Heart left ventricle (tissue), 16 donors: Measurements from ENCODE around the gene IGF1R. TPM values are rescaled to one million over a fixed set of nuclear protein-coding genes. Genes with fewer than 3 reads are reported as not detected.

Experiments used
- ATAC-seq, 4 donors: fragments of 200-7000 bp; cut with Tn5 transposase; one replicate each; pipeline ENCODE4 v1.9.1; 2020 to 2022; ENCODE audit warnings: moderate library complexity in 4 of 4, mild to moderate bottlenecking in 3 of 4, moderate number of reproducible peaks in 1 of 4
- DNase-seq, 5 donors: peaks; one replicate each; pipeline ENCODE4 v3.0.0-alpha.2; 2020
- H3K27ac ChIP-seq, 12 donors: fragments of 200-600 bp; sonication (generic) in 4 of 12; one replicate each; pipeline versions ENCODE4 v1.5.0 to v1.8.0; 2016 to 2022; ENCODE audit warnings: mild to moderate bottlenecking in 2 of 12
- H3K27me3 ChIP-seq, 9 donors: fragments of 200-600 bp; sonication (generic) in 2 of 9; one replicate each; pipeline versions ENCODE4 v1.5.1 to v1.8.0; 2016 to 2022; ENCODE audit warnings: mild to moderate bottlenecking in 3 of 9
- H3K36me3 ChIP-seq, 9 donors: fragments of 200-600 bp; sonication (generic) in 2 of 9; one replicate each; pipeline versions ENCODE4 v1.5.0 to v1.8.0; 2018 to 2022; ENCODE audit warnings: mild to moderate bottlenecking in 2 of 9
- H3K4me1 ChIP-seq, 12 donors: fragments of 200-600 bp; sonication (generic) in 4 of 12; one replicate each; pipeline versions ENCODE4 v1.5.0 to v1.8.0; 2016 to 2022; ENCODE audit warnings: mild to moderate bottlenecking in 3 of 12
- H3K4me3 ChIP-seq, 12 donors: fragments of 200-600 bp; sonication (generic) in 4 of 12; one replicate each; pipeline versions ENCODE4 v1.5.0 to v1.8.0; 2017 to 2022; ENCODE audit warnings: mild to moderate bottlenecking in 9 of 12, moderate library complexity in 4 of 12
- H3K9me3 ChIP-seq, 12 donors: fragments of 200-600 bp; sonication (generic) in 4 of 12; one replicate each; pipeline versions ENCODE4 v1.5.0 to v1.8.0; 2016 to 2022; ENCODE audit warnings: mild to moderate bottlenecking in 1 of 12
- POLR2A ChIP-seq, 2 donors: fragments of 450-650 bp; IDR thresholded peaks; one replicate each; pipeline ENCODE4 v1.6.1; 2017; ENCODE audit warnings: antibody characterized with exemption in 2 of 2, mild to moderate bottlenecking in 2 of 2, moderate library complexity in 2 of 2
- WGBS, 4 donors: extraction: QIAGEN DNeasy Blood & Tissue Kit in 2 of 4; methylation state at CpG; one replicate each; pipeline versions ENCODE4 v1.1.5 to v1.1.7; 2013 to 2018; 5-methylcytosine and 5-hydroxymethylcytosine counted together
- intact Hi-C, 10 donors: fragments of 100-400 bp; cut with DNase I; formaldehyde crosslinking; loops; one replicate each; pipeline versions ENCODE4 v1.11.1 to v1.14.2; 2022
- polyA plus RNA-seq, 2 donors: library from polyadenylated mRNA; stranded (reverse); fragments of 200-250 nt; gene quantifications; one replicate each; pipeline ENCODE4 v1.2.3, GENCODE V29; 2013
- total RNA-seq, 9 donors: library from RNA; depleted of rRNA in 2 of 9; stranded (reverse); fragments of >200 nt in 2 of 9; fragmentation: NEBNext Ultra II Directional in 3 of 9; extraction: Animal tissue kit (Norgen Biotek cat#: 25700) in 3 of 9; gene quantifications; one replicate each; pipeline versions ENCODE4 v1.1.0 to v1.2.4, GENCODE V29; 2016 to 2023
- TF ChIP-seq, protein P1 (sequence below), 12 donors: fragments of 200-600 bp; sonication (generic) in 4 of 12; IDR thresholded peaks; one replicate each; pipeline versions ENCODE4 v1.5.0 to v1.8.0; 2018 to 2022; ENCODE audit warnings: antibody characterized with exemption in 12 of 12, mild to moderate bottlenecking in 5 of 12
- donor health status: ischemic (EF 13 %, LVEDD 7.1; RV severe dilation, severe dysfunction).
- donor health status: healthy with polysubstance abuse.
- donor health status: DM: no; HTN: yes; CAD: no.
- donor health status: DM: no; HTN: no; CAD: no.
- donor health status: ischemic (EF 25% LVEDD 6.9; RV normal size, moderate dysfunction).
- donor health status: ischemic (EF 25% LVEDD 5.7; RV mildly dilated, moderate dysfunction).
- donor health status: healthy.
- donor health status: DM: yes; HTN: yes; CAD: no.
- donor health status: ischemic (EF 35%, LVEDD 5.7; RV mildly dilated, moderate dysfunction).
- donor health status: nonischemic (EF 11% LVEDD 7.7; RV severe dilation, severe dysfunction).
- donor health status: DM: yes; HTN: yes; CAD: no.
- donor health status: PGD.
- donor health status: ischemic (EF 29% LVEDD 5.4; RV normal size, mild dysfunction).
- donor health status: nonischemic (EF 23%, LVEDD 6.1; RV moderate dilation, normal function).

Gene IGF1R
- total and polyA plus RNA-seq, 11 donors = 7.4 to 93.1 (median 40.5) TPM

DNA sequence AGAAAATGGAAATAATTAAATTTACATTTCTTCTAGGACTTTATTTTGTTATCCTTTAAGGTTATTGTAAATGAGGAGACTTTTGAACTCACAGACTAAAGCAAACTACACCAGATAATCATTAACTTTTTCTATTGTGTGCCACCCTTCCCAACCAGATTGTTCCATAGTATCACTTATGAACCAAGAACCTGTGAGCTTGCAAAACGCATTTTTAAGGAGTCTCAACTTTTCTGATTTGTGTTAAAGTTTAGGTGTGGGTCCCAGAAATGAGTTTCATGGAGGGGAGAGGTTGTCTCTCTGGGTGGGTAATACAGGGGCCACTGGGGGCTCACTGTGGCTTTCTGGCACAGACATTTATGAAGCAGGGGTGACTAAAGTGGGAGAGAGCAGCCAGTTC, 75.7 kb downstream of the IGF1R start:
- Histone ChIP-seq H3K36me3 (no peaks in the 10 kb centered on the region), H3K27me3 (no peaks in the 10 kb centered on the region), H3K4me1 (peaks cover 3 to 95% (median 61%) of the 10 kb centered on the region in 12 donors), H3K4me3 (no peak overlapping the region), H3K27ac (peak overlapping the region in 7 of 12 donors; percentile 15 to 93 (median 37)), H3K9me3 (no peaks in the 10 kb centered on the region)
- no peak for ATAC-seq
- TF ChIP-seq, protein P1, sequence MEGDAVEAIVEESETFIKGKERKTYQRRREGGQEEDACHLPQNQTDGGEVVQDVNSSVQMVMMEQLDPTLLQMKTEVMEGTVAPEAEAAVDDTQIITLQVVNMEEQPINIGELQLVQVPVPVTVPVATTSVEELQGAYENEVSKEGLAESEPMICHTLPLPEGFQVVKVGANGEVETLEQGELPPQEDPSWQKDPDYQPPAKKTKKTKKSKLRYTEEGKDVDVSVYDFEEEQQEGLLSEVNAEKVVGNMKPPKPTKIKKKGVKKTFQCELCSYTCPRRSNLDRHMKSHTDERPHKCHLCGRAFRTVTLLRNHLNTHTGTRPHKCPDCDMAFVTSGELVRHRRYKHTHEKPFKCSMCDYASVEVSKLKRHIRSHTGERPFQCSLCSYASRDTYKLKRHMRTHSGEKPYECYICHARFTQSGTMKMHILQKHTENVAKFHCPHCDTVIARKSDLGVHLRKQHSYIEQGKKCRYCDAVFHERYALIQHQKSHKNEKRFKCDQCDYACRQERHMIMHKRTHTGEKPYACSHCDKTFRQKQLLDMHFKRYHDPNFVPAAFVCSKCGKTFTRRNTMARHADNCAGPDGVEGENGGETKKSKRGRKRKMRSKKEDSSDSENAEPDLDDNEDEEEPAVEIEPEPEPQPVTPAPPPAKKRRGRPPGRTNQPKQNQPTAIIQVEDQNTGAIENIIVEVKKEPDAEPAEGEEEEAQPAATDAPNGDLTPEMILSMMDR (IDR thresholded peaks at IDR 0.05) = no peak
- no peak for TF ChIP-seq POLR2A (IDR thresholded peaks at IDR 0.05)
- no peak for DNase-seq
- WGBS, 4 donors = 92 to 97% (median 96%) methylated on average over 1 of the region's 1 CpG
- intact Hi-C loops = loop anchor here in 3 of 10 donors (5.0 to 10.0 kb wide), 2 partner anchors 47 to 49 kb away; no protein-coding TSS in a partner anchor

DNA sequence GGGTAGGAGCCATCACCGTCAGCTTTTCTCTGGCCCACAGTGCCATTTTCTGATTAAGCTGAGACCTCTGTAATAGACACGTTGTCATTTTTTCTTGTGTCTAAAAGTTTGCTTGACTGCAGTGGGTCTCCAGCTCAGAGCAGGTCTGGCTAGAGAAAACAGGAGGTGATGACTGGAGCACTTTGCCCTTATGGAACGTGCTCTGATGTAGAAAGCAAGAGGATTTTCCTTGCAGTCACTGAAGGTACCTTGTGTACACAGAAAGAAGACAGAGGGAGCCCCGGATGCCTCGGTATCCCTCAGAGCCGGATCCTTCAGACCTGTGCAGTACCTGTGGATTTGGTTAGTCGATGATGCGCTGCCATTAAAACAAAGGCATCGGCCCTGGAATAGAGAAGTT, 76.2 kb downstream of the IGF1R start:
- no peak for ATAC-seq
- DNase-seq = no peak
- Histone ChIP-seq H3K4me3 (no peak overlapping the region), H3K27me3 (no peaks in the 10 kb centered on the region), H3K4me1 (peaks cover 3 to 95% (median 60%) of the 10 kb centered on the region in 12 donors), H3K27ac (peak overlapping the region in 7 of 12 donors; percentile 15 to 93 (median 37)), H3K9me3 (no peaks in the 10 kb centered on the region), H3K36me3 (no peaks in the 10 kb centered on the region)
- intact Hi-C loops = loop anchor here in 3 of 10 donors (5.0 to 10.0 kb wide), 2 partner anchors 47 to 50 kb away; no protein-coding TSS in a partner anchor
- no peak for TF ChIP-seq POLR2A (IDR thresholded peaks at IDR 0.05)
- TF ChIP-seq, protein P1 (IDR thresholded peaks at IDR 0.05) = no peak
- 74 to 83% (median 82%) methylated on average over 9 of the region's 9 CpGs for WGBS, 4 donors

- Histone ChIP-seq H3K27ac (peak overlapping the region in 10 of 12 donors; percentile 3 to 95 (median 64)), H3K27me3 (no peaks in the 10 kb centered on the region), H3K4me1 (peaks cover 3 to 95% (median 66%) of the 10 kb centered on the region in 12 donors), H3K4me3 (no peak overlapping the region), H3K36me3 (no peaks in the 10 kb centered on the region), H3K9me3 (no peaks in the 10 kb centered on the region)
- 61 to 69% (median 64%) methylated on average over 5 of the region's 5 CpGs for WGBS, 4 donors
- ATAC-seq = no peak
- TF ChIP-seq, protein P1 (IDR thresholded peaks at IDR 0.05) = no peak
- TF ChIP-seq POLR2A (IDR thresholded peaks at IDR 0.05) = no peak
- DNase-seq = no peak
- intact Hi-C loops = loop anchor here in 5 of 10 donors (5.0 to 10.0 kb wide), 5 partner anchors 36 to 74 kb away; no protein-coding TSS in a partner anchor
Measured at GRCh38 chr15:98725874-98726273, 77.5 kb downstream of the IGF1R start.

DNA sequence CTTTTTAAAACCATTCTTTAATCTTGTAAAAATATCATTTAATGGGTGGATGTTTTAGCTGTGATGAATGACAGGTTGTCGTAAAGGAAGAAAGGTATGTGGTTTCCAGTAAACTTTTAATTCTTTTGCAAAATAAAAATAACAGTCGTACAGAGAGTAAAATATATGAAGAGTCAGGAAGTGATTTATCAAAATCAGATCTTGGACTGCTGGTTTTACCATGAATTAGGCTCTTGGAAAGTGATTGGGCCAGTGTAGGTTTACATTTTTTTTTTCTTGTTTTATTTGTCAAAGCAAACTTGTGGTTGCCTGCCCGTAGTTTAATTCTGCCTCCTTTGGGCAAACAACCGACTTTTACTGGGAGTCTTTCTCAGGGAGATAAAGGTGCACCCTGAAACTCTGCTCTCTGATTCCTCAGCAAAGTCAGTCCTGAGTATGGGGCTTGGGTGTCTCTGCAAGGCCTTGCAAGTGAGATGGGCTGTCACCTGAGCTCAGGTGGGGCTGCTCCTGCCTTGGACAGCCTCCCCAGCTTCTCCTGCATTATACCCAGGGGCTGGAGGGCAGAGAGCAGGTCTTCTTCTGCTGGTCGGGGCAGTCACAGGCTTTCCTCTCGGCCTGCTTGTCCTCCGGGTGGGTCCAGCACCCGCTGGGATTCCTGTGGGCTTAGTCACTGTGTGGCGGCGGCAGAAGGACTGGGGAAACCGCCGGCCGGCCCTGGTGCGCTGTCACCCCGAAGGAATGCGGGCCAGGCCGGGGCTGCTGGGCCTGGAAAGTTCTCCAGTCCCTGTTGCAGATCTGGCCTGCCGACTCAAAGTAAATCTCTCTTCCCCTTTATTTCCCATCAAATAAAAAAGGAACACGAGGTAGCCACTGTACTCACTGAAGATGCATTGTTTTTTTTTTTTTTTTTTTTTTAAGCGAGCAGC, 79.0 kb downstream of the IGF1R start:
- no peaks in the 10 kb centered on the region for H3K27me3 ChIP-seq
- no peaks in the 10 kb centered on the region for H3K9me3 ChIP-seq
- H3K36me3 ChIP-seq = no peaks in the 10 kb centered on the region
- peak overlapping the region; percentile 52 to 95 (median 90) for H3K27ac ChIP-seq
- DNase-seq = peak; percentile 87 to 95 (median 93)
- ATAC-seq = peak; percentile 87 to 95 (median 94)
- H3K4me3 ChIP-seq = peak overlapping the region in 3 of 12 donors; percentile 3 to 15 (median 14)
- intact Hi-C loops = loop anchor here in 5 of 10 donors (5.0 to 10.0 kb wide), 5 partner anchors 35 to 75 kb away; no protein-coding TSS in a partner anchor
- TF ChIP-seq POLR2A (IDR thresholded peaks at IDR 0.05) = no peak
- TF ChIP-seq, protein P1 (IDR thresholded peaks at IDR 0.05) = no peak
- 16 to 31% (median 19%) methylated on average over 20 of the region's 20 CpGs for WGBS, 4 donors
- H3K4me1 ChIP-seq = peaks cover 3 to 95% (median 73%) of the 10 kb centered on the region in 12 donors
